PC-9 (cell line): Measurements from ENCODE around the gene GBP3. TPM values are rescaled to one million over a fixed set of nuclear protein-coding genes. Genes with fewer than 3 reads are reported as not detected.

ENCODE experiments used
- BruUV-seq: library from RNA; stranded (reverse); fragments of 400-500 nt; replicated peaks from 2 replicates; lab custom pipeline; 2021; lab: Mats Ljungman, UMichigan
- CTCF ChIA-PET: fragments of 300-600 bp; sonication (Branson Sonifier 250); formaldehyde crosslinking; loops from one replicate; lab custom pipeline; 2022; ENCODE audit warnings: antibody characterized with exemption; lab: Charles Lee
- POLR2A ChIA-PET: fragments of 300-600 bp; sonication (Branson Sonifier 250); formaldehyde crosslinking; loops from one replicate; lab custom pipeline; 2022; ENCODE audit warnings: antibody characterized with exemption; ENCODE audit not compliant: unreplicated experiment; lab: Charles Lee
- DNase-seq, 2 experiments: peaks; one replicate each; pipeline versions ENCODE4 v3.0.0 to v3.0.0-alpha.2; 2015 to 2022; ENCODE audit warnings: mixed read lengths in 1 of 2
- H2AFZ ChIP-seq: fragments of 200-600 bp; sonication (generic); 2 replicates; pipeline ENCODE4 v1.8.1; 2017; ENCODE audit warnings: antibody characterized with exemption
- H3F3A ChIP-seq: fragments of 200-600 bp; sonication (generic); 2 replicates; pipeline ENCODE4 v1.8.1; 2017; ENCODE audit warnings: antibody characterized with exemption, mild to moderate bottlenecking, low read depth; ENCODE audit not compliant: insufficient read depth
- H3K27ac ChIP-seq: fragments of 200-600 bp; sonication (generic); 2 replicates; pipeline ENCODE4 v1.6.1; 2016; ENCODE audit warnings: mixed run types
- H3K27me3 ChIP-seq: fragments of 200-600 bp; sonication (generic); 2 replicates; pipeline ENCODE4 v1.6.1; 2016; ENCODE audit warnings: low read depth, mixed run types; ENCODE audit not compliant: insufficient read depth
- H3K36me3 ChIP-seq: fragments of 200-600 bp; sonication (generic); 2 replicates; pipeline ENCODE4 v1.6.1; 2016; ENCODE audit warnings: low read depth, mixed run types
- H3K4me1 ChIP-seq: fragments of 200-600 bp; sonication (generic); replicated peaks from 2 replicates; pipeline ENCODE4 v1.6.1; 2016; ENCODE audit warnings: mixed run types; ENCODE audit not compliant: insufficient read depth
- H3K4me2 ChIP-seq: fragments of 200-600 bp; sonication (generic); 2 replicates; pipeline ENCODE4 v1.6.1; 2017; ENCODE audit warnings: mixed run types
- H3K4me3 ChIP-seq: fragments of 200-600 bp; sonication (generic); 2 replicates; pipeline ENCODE4 v1.6.1; 2016; ENCODE audit warnings: mixed run types
- H3K79me2 ChIP-seq: fragments of 200-600 bp; sonication (generic); 2 replicates; pipeline ENCODE4 v1.6.1; 2017; ENCODE audit warnings: low read depth, mixed run types
- H3K9me2 ChIP-seq: fragments of 200-600 bp; sonication (generic); 2 replicates; pipeline ENCODE4 v1.8.1; 2017; ENCODE audit warnings: mild to moderate bottlenecking; ENCODE audit not compliant: insufficient read depth
- H3K9me3 ChIP-seq: fragments of 200-600 bp; sonication (generic); 2 replicates; pipeline ENCODE4 v1.8.1; 2016; ENCODE audit warnings: low read depth; ENCODE audit not compliant: insufficient read depth
- H4K20me1 ChIP-seq: fragments of 200-600 bp; sonication (generic); 2 replicates; pipeline ENCODE4 v1.8.1; 2017; ENCODE audit not compliant: insufficient read depth
- CTCF ChIP-seq: fragments of 200-600 bp; sonication (generic); conservative IDR thresholded peaks from 2 replicates; pipeline ENCODE4 v1.6.1; 2017; ENCODE audit warnings: mixed run types, antibody characterized with exemption, mild to moderate bottlenecking, moderate library complexity
- EZH2 ChIP-seq: fragments of 200-600 bp; sonication (generic); IDR thresholded peaks from 2 replicates; pipeline ENCODE4 v1.8.0; 2017; ENCODE audit warnings: antibody characterized with exemption, low read depth
- intact Hi-C: fragments of 100-400 bp; cut with micrococcal nuclease; formaldehyde crosslinking; loops from one replicate; pipeline ENCODE4 v1.10.0; 2022; ENCODE audit not compliant: unreplicated experiment
- total RNA-seq: library from RNA; stranded (reverse); gene quantifications from 2 replicates; pipeline ENCODE4 v1.2.3, GENCODE V29; 2021

The GBP3 gene
- total RNA-seq, 1 experiment from 2014 or later, result 22.6 TPM

GRCh38 chr1:88973520-88974137, 49.0 kb downstream of the GBP3 start:
- peaks cover 4% of the 10 kb centered on the region for H4K20me1 ChIP-seq
- peaks cover 11% of the 10 kb centered on the region; the same call in 1 of the 2 replicates for H3K36me3 ChIP-seq
- DNase-seq, result peak in 1 of 2 experiments; percentile 59
- no peaks in the 10 kb centered on the region for H3K9me3 ChIP-seq
- H3K4me1 ChIP-seq, result no peaks in the 10 kb centered on the region
- no peak overlapping the region for H2AFZ ChIP-seq
- no peaks in the 10 kb centered on the region for H3K27me3 ChIP-seq
- POLR2A ChIA-PET, result no interaction called here
- no peak overlapping the region for H3K4me3 ChIP-seq
- H3F3A ChIP-seq, result no peaks in the 10 kb centered on the region
- H3K27ac ChIP-seq, result no peak overlapping the region
- TF ChIP-seq CTCF, result peak; percentile 94
- TF ChIP-seq EZH2, result no peak
- H3K4me2 ChIP-seq, result no peak overlapping the region
- CTCF ChIA-PET, result interaction anchor here (0.6 to 0.7 kb wide), 2 partner anchors 631 to 809 kb away, joined by 3 read pairs; no protein-coding TSS in a partner anchor
- BruUV-seq, result no TSS peak
- intact Hi-C loops, result no loop called here
- no peaks in the 10 kb centered on the region for H3K9me2 ChIP-seq
- H3K79me2 ChIP-seq, result no peaks in the 10 kb centered on the region

- CTCF ChIA-PET, result no interaction called here
- Histone ChIP-seq H3K9me3 (no peaks in the 10 kb centered on the region), H3K4me3 (no peak overlapping the region), H3K36me3 (peaks cover 50% of the 10 kb centered on the region), H4K20me1 (no peaks in the 10 kb centered on the region), H2AFZ (no peak overlapping the region), H3K4me2 (no peak overlapping the region), H3K27me3 (no peaks in the 10 kb centered on the region), H3K79me2 (no peaks in the 10 kb centered on the region), H3K4me1 (no peaks in the 10 kb centered on the region), H3F3A (no peaks in the 10 kb centered on the region), H3K27ac (no peak overlapping the region), H3K9me2 (no peaks in the 10 kb centered on the region)
- TF ChIP-seq EZH2, result no peak
- TF ChIP-seq CTCF, result no peak
- POLR2A ChIA-PET, result no interaction called here
- no TSS peak for BruUV-seq
- intact Hi-C loops, result no loop called here
- DNase-seq, result no peak
Measured at GRCh38 chr1:88961647-88962275, 60.9 kb downstream of the GBP3 start.

DNA sequence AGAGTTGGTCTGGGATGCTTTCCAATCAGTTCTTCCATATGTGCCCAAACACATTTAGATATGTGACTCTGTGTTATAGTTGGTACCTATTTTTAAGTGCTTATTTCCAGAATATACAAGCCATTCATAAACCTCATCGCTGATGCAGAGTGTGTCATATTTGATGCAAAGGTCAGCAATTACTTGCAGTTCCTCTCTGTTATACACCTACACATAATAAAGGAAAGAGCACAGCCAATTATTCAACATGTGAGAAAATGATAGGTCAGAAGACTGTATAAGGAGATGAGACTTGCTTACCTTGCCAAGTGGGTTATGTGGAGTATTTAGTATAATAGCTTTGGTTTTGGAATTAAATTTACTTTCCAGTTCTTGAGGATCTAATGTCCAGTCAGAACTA, 61.6 kb downstream of the GBP3 start:
- no peak overlapping the region for H3K4me2 ChIP-seq
- ChIA-PET POLR2A (no interaction called here), CTCF (no interaction called here)

More for the DNA sequence above, 61.6 kb downstream of the GBP3 start:
- no peak for DNase-seq
- Histone ChIP-seq H3K79me2 (no peaks in the 10 kb centered on the region), H3K9me3 (no peaks in the 10 kb centered on the region), H3K27me3 (no peaks in the 10 kb centered on the region), H3K4me1 (no peaks in the 10 kb centered on the region), H3K9me2 (no peaks in the 10 kb centered on the region), H3K4me3 (no peak overlapping the region), H4K20me1 (no peaks in the 10 kb centered on the region), H3F3A (no peaks in the 10 kb centered on the region), H3K27ac (no peak overlapping the region), H2AFZ (no peak overlapping the region), H3K36me3 (peaks cover 47% of the 10 kb centered on the region)
- no TSS peak for BruUV-seq
- intact Hi-C loops, result no loop called here
- TF ChIP-seq EZH2 (no peak), CTCF (no peak)

Other genes starting within 250 kb of the GBP3 start
- gene GTF2B, start 131.3 kb downstream of the GBP3 start, total RNA-seq, result 18.3 and 21.9 TPM in 2 replicates
- 13.6 and 16.6 TPM in 2 replicates for gene KYAT3, start 30.2 kb downstream of the GBP3 start, total RNA-seq
- 8.2 and 9.7 TPM in 2 replicates for gene RBMXL1, start 30.2 kb downstream of the GBP3 start, total RNA-seq
- gene GBP1, start 42.3 kb upstream of the GBP3 start, total RNA-seq, result 6.0 and 7.3 TPM in 2 replicates
- gene GBP2, start 103.2 kb upstream of the GBP3 start, total RNA-seq, result 7.0 and 9.6 TPM in 2 replicates
- gene GBP7, start 153.1 kb upstream of the GBP3 start, total RNA-seq, result not detected in 2 replicates
- 0.83 and 1.3 TPM in 2 replicates for gene GBP4, start 176.1 kb upstream of the GBP3 start, total RNA-seq
- not detected in 2 replicates for gene GBP5, start 250.0 kb upstream of the GBP3 start, total RNA-seq